ENCODE results near the gene PRICKLE4.
A peak's percentile ranks its signal among the peaks of the same experiment; 100 is the strongest.

The PRICKLE4 gene

DNA sequence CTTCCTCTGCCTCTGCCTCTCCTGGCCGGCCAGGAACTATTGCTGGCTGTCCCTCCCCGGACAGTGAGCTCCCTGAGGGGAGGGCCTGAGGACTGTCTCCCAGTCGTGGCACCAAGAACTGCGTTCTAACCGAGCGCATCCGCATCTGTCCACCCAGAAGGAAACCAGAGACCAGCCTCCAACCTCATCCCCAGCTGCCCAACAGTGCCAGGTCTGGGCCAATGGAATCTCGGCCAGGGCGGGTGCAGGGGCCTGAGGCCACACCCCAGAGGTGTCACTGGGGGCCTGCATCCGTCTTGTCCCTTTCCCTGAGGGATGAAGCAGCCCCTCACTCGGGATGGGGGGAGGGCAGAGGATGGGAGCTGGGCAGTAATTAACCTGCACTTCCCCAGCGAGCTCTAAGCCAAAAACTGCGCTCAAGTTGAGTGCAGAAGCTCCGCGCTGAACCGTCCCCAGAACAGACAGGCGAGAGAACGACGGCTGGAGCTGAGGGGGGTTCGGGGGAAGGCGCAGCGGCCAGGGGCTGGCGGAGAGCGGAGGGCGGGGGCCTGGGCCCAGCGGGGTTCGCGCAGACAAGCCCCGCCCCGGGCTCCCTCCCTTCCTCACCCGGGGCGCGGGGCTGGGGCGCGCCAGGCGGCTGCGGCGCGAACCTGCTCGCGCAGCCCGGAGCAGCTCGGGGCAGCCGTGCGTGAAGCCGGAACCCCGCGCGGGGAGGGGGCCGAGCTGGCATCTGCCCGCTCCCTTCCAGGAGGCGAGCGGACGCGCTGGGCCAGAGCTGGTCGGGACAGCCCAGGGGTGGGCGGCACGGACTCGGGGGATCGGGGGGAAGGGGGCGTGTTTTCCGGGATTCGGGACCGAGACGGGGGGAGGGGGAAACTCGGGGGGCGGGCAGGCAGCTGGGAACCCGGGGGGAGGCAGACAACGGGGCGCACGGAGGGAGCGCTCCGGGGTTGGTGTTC is 46.6 kb upstream of the PRICKLE4 start:
- peak overlapping the region; percentile 55 for H3K4me3 ChIP-seq (ENCODE audit: low read depth, low read length)
- in situ Hi-C loops (cut with HindIII; ENCODE audit: low sequenced_read_pairs), result no loop called here
- TF ChIP-seq, protein P1, sequence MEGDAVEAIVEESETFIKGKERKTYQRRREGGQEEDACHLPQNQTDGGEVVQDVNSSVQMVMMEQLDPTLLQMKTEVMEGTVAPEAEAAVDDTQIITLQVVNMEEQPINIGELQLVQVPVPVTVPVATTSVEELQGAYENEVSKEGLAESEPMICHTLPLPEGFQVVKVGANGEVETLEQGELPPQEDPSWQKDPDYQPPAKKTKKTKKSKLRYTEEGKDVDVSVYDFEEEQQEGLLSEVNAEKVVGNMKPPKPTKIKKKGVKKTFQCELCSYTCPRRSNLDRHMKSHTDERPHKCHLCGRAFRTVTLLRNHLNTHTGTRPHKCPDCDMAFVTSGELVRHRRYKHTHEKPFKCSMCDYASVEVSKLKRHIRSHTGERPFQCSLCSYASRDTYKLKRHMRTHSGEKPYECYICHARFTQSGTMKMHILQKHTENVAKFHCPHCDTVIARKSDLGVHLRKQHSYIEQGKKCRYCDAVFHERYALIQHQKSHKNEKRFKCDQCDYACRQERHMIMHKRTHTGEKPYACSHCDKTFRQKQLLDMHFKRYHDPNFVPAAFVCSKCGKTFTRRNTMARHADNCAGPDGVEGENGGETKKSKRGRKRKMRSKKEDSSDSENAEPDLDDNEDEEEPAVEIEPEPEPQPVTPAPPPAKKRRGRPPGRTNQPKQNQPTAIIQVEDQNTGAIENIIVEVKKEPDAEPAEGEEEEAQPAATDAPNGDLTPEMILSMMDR (IDR thresholded peaks at IDR 0.05; ENCODE audit: low read depth, low read length, missing control alignments), result no peak
- DNase-seq (ENCODE audit: low read depth), result no peak

DNA sequence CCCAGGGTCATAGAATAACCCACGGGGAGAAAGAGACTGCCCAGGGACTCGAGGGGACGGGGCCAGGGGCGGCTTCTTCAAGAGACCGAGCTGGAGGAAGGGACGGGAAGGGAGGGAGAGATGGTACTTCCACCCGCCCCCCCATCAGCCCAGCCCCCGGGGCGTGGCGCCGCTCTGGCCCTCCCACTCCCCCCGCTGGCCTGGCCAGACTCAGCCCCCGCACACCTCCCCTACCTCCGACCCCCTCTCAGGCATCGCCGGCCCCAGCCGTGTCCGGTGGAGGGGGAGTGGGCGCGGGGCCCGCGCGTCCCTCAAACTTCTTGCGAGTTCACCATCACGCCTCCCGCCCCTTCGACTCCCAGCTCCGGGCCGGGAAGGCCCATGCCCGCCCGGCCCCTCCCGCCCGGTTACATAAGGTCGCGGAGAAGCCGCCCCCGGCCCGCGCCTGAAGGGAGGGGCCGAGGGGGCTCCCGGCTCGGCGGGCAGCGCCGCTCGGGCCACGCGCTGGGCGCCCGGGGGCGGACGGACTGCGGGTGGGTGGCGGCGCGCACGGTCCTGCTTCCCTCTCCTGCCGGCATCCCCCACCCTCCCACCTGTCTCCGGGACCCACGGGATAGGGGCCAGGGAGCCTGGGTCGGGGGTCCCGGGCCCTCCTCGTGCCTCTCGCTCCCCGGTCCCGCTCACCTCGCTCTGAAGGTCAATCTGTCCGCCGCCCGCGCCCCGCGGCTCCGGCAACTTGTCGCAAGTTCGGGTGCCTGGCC is 45.7 kb upstream of the PRICKLE4 start:
- peak; percentile 33 for DNase-seq (ENCODE audit: low read depth)
- in situ Hi-C loops (cut with HindIII; ENCODE audit: low sequenced_read_pairs), result no loop called here
- TF ChIP-seq, protein P1 (IDR thresholded peaks at IDR 0.05; ENCODE audit: low read depth, low read length, missing control alignments), result no peak
- peak overlapping the region; percentile 55 for H3K4me3 ChIP-seq (ENCODE audit: low read depth, low read length)

DNA sequence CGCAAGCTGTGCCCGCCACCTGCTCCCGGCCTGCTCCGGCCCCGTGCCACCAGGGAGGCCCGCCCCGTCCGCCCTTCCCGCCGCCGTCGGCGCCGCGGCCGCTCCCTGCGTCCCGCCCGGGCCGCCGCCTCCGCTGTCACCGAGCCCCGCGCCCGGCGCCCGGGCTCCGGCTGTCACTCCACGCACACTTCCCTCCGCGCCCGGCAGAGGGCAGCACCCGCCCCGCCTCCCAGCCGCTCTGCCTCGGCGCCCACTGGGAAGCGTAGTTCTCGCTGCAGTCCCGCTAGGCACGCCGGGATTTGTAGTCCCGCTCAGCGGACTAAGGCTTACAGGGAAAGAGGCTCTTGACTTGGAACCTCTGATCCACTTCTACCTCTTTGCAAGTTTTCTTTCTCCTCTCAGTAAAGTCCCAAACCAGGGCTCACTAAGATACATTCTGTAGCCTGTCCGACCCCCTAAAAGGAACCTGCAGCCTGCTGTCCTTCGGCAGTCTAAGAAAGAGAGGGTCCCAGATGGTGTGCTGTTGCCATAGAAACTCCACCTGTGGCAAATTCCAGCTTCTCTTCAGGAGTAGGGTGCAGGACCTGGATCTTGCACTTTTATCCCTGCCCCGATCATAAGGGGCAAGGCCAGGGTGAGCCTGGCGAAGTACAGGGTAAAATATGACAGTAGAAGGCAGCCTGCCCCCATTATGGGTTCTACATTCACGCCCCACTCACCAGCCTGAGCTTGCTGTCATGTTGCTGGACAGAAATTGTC is 45.0 kb upstream of the PRICKLE4 start, which contains the start of gene TFEB:
Gene TFEB (minus strand): TSS at position 182 of the 759 bp plus-strand sequence. CDS start 44,395 bp downstream, outside the sequence.
- peak within 1 kb of the TSS; percentile 55 for H3K4me3 ChIP-seq (ENCODE audit: low read depth, low read length)
- TF ChIP-seq, protein P1 (IDR thresholded peaks at IDR 0.05; ENCODE audit: low read depth, low read length, missing control alignments), result peak; percentile 88
- in situ Hi-C loops (cut with HindIII; ENCODE audit: low sequenced_read_pairs), result no loop called here
- DNase-seq (ENCODE audit: low read depth), result peak; percentile 73

DNA sequence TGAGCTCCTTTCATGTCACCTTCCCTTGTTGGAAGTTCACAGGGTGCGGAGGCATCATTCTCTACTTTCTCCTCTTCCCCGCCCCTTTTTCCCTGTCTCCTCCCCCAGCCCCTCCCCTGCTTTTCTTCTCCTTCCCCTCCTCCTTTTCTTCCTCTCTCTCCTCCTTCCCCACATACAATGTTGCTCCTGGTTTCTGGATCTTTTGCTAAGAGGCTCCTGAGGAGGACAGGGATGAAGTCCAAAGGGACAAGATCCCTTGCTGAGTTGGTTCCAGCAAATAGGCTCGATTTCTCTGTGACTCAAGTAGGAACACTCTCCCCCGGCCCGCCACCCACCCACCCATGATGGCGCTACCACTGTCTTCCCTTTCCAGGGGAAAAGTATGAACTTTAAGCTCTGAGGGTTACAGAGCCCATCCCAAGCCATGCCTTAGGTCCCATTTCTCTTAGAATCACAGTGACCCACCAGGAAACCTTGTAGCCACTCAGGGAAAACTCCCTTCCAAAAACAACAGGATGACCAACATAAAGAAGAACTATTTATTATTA is 44.3 kb upstream of the PRICKLE4 start:
- in situ Hi-C loops (cut with HindIII; ENCODE audit: low sequenced_read_pairs), result no loop called here
- TF ChIP-seq, protein P1 (IDR thresholded peaks at IDR 0.05; ENCODE audit: low read depth, low read length, missing control alignments), result no peak
- DNase-seq (ENCODE audit: low read depth), result no peak
- no peak overlapping the region for H3K4me3 ChIP-seq (ENCODE audit: low read depth, low read length)

DNA sequence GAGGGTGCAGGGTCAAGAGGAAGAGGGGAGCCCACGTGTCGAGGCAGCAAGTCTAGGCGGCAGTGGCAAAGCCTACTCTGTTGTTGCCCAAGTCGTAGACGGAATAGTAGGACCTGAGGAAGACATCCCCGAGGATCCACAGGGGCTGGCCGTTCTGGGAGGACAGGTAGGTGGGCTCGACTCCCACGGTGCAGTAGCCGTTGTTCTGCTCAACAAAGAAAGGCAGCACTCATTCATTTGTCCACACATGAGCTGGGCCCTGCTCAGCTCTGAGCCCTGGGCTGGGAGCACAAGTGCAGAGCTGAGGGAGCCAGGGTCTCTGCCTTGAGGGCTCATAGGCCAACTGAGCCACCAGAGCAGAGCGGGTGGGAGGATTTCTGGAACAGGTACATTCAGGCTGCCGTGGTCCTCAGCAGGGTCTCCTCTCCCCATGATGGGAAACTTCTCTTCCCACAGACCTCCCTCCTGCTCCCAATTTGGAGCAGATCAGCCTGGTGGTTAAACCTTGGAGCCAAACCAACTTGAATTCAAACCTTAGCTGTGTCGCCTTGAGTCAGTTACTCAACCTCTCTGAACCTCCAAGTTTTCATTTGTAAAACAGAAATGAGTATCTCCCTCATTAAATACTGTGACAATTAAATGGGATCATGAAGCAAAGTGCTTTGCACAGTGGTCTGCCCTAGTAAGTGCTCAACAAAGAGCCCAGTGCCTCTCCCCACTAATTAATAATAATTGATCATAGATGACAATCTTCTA is 43.6 kb upstream of the PRICKLE4 start:
- TF ChIP-seq, protein P1 (IDR thresholded peaks at IDR 0.05; ENCODE audit: low read depth, low read length, missing control alignments), result no peak

More for the DNA sequence above, 43.6 kb upstream of the PRICKLE4 start:
- no peak for DNase-seq (ENCODE audit: low read depth)
- in situ Hi-C loops (cut with HindIII; ENCODE audit: low sequenced_read_pairs), result no loop called here
- no peak overlapping the region for H3K4me3 ChIP-seq (ENCODE audit: low read depth, low read length)

All from astrocyte of the cerebellum (primary cell).